Measurements from ENCODE around the gene GCC2.
"Not testable (repeated sequence)": the region's sequence is repeated elsewhere in the genome, so short reads cannot be mapped to it uniquely, and the experiment has no call there.

The GCC2 gene

GRCh38 chr2:108524688-108525087 lies 75.7 kb downstream of the GCC2 start:
- DNase-seq (ENCODE audit: low spot score); FAIRE-seq: not testable (repeated sequence)

- FAIRE-seq; DNase-seq (ENCODE audit: low spot score): not testable (repeated sequence)
These were observed 76.3 kb downstream of the GCC2 start for GRCh38 chr2:108525258-108525657.

- DNase-seq (ENCODE audit: low spot score) (no peak), FAIRE-seq (no peak)
These were observed 82.7 kb downstream of the GCC2 start for GRCh38 chr2:108531674-108532055.

- peak; percentile 89 for DNase-seq (ENCODE audit: low spot score)
- FAIRE-seq: peak; percentile 50
These were observed 85.0 kb downstream of the GCC2 start, which contains the start of gene LIMS1 for GRCh38 chr2:108533832-108534583. TSS of gene LIMS1 (plus strand) at chr2:108534470. CDS start at chr2:108534563, 93 bp downstream.

GRCh38 chr2:108534584-108535356 lies 85.8 kb downstream of the GCC2 start:
- DNase-seq (ENCODE audit: low spot score) (peak; percentile 41), FAIRE-seq (no peak)

- DNase-seq (ENCODE audit: low spot score) (no peak), FAIRE-seq (no peak)
These were observed 86.3 kb downstream of the GCC2 start for GRCh38 chr2:108535357-108535631.

- DNase-seq (ENCODE audit: low spot score): no peak
These were observed 87.3 kb downstream of the GCC2 start for GRCh38 chr2:108536133-108536780.

GRCh38 chr2:108536911-108537310 lies 87.9 kb downstream of the GCC2 start:
- no peak for FAIRE-seq
- DNase-seq (ENCODE audit: low spot score): no peak

More at GRCh38 chr2:108536133-108536780, 87.3 kb downstream of the GCC2 start:
- FAIRE-seq: no peak

GRCh38 chr2:108538000-108538625 lies 89.1 kb downstream of the GCC2 start:
- no peak for FAIRE-seq
- no peak for DNase-seq (ENCODE audit: low spot score)

GRCh38 chr2:108541451-108541850 lies 92.4 kb downstream of the GCC2 start:
- DNase-seq (ENCODE audit: low spot score) (no peak), FAIRE-seq (no peak)

- no peak for FAIRE-seq
- DNase-seq (ENCODE audit: low spot score): no peak
These were observed 93.1 kb downstream of the GCC2 start for GRCh38 chr2:108542071-108542470.

GRCh38 chr2:108547606-108548005 lies 98.6 kb downstream of the GCC2 start:
- no peak for FAIRE-seq
- no peak for DNase-seq (ENCODE audit: low spot score)

GRCh38 chr2:108548208-108549003 lies 99.4 kb downstream of the GCC2 start:
- no peak for DNase-seq (ENCODE audit: low spot score)
- FAIRE-seq: no peak

- FAIRE-seq (no peak), DNase-seq (ENCODE audit: low spot score) (no peak)
These were observed 103.6 kb downstream of the GCC2 start for GRCh38 chr2:108552566-108552965.

GRCh38 chr2:108553209-108553919 lies 104.4 kb downstream of the GCC2 start:
- DNase-seq (ENCODE audit: low spot score): no peak
- no peak for FAIRE-seq

- FAIRE-seq (no peak), DNase-seq (ENCODE audit: low spot score) (no peak)
These were observed 105.5 kb downstream of the GCC2 start for GRCh38 chr2:108554528-108554927.

- DNase-seq (ENCODE audit: low spot score) (no peak), FAIRE-seq (no peak)
These were observed 106.6 kb downstream of the GCC2 start for GRCh38 chr2:108555572-108555971.

GRCh38 chr2:108556581-108556980 lies 107.6 kb downstream of the GCC2 start:
- DNase-seq (ENCODE audit: low spot score); FAIRE-seq: not testable (repeated sequence)
